Measurements from ENCODE around the gene KIAA0825.

The KIAA0825 gene, protein sequence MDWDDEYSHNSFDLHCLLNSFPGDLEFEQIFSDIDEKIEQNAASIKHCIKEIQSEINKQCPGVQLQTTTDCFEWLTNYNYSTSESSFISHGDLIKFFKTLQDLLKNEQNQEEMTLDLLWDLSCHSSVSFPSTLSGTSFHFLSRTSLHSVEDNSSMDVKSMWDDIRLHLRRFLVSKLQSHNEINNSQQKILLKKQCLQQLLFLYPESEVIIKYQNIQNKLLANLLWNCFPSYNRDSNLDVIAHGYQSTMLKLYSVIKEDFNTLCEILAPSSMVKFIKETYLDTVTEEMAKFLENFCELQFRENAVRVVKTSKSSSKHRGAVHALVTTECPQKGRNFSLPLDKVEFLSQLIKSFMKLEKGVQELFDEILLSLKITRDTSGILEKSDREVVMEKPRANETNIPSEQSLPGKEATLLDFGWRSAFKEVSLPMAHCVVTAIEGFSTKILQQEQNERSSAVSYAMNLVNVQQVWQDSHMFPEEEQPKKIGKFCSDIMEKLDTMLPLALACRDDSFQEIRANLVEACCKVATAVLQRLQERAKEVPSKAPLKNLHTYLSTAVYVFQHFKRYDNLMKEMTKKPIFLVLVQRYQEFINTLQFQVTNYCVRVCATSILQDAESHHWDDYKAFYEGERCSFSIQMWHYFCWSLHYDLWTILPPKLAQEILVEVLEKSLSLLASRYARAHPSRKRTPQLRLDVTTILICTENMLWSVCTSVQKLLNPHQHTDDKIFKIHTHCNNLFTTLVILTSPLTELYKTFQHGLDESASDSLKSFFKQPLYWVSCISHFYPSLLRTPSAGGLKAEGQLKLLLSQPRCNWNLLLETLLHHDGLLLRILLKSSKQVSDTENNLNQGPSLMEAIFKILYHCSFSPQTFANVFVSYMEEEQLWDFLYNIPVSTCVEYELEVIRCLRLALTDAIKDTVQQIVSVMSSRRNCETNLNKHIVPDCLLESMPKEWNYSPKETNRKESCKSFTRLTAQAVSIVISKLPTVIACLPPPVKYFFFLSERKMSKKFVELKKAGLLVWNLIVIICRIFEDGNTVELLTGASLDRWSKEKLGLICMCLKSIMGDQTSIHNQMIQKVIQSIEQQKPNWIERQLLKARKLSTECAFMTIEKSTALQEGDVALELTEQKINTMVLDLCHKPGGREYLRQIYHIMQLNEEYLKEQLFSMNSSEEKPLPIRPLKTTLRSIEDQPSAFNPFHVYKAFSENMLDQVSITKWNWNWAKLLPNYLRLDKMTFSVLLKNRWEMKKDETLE (N-terminal part only)

DNA sequence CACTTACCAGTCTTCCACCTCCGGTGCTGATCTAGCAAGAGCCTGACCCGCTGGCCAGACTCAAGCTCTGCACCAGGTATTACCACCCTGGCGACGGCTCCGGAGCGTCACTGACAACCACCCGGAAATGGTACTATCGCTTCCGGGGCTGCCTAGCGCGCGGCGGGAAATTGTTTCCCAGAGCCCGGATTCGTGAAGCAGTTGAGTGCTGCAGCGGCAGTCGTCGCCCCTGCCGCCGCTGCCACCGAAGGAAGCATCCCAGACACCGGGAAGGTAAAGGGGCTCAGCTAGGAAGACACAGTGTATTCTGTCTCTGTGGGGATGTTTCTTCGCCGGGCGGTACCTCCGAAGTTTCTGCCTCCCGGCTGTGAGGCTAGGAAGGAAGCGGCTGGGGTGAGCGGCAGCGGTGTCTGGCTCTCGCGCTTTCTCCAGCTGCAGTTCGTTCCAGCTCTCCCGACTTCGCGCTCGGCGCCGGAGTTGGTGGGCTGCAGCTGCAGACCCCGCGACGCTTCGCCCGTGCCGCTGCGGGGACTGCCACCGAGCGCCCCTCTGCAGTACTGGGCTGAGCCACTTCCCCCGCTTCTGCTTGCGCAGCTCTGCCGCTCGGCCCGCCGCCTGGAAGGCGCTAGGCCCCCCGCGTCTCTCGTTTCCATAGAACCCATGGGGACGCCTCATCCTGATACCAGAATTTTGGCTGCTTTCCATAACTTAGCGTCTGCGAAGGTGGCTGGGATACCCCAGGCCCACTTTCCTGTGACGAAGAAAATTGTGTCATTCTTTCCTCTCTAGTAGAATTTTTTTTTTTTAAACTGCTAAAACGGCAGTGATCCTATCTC, at the start of gene KIAA0825, which contains the start of gene SLF1:
Gene KIAA0825 (minus strand): TSS at position 112 of the 836 bp plus-strand sequence. CDS start 81,478 bp downstream, outside the sequence.
Gene SLF1 (plus strand): TSS at position 177 of the 836 bp plus-strand sequence. CDS start 10,142 bp downstream, outside the sequence.
- DNase-seq: peak; percentile 82

DNA sequence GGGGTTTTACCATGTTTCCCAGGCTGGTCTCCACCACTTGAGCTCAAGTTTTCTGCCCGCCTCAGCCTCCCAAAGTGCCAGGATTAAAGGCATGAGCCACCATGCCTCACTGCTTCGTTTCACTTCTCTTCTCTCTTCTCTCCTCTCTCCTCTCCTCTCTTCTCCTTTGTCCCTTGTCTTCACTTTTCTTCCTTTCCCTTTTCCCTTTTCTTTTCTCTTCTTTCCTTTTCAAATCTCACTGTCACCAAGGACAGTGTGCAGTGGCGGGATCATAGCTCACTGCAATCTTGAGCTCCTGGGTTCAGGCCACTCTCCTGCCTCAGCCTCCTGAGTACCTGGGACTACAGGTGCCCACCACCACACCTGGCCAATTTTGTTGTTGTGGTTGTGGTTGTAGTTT, 49.5 kb upstream of the KIAA0825 start:
- DNase-seq: no peak

DNA sequence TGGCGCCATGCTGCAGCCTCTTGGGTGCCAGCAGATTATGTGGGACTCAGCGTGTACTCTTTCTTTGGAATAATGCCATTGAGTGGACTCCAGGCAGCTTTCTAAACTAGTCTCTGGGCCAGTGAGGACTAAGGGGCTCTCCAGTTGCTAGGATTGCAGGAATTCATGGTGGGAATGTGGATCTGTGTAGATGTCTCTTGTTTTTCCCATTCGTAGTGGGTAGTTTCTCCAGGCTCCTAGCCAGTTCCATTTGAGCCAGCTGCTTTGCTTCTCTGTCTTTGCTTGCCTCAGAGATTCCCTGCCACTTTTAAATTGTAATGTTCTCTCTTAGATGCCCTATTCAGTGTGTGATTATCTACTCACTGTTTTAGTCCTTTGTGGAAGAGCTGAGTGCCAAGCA, 42.7 kb upstream of the KIAA0825 start:
- DNase-seq: no peak

DNA sequence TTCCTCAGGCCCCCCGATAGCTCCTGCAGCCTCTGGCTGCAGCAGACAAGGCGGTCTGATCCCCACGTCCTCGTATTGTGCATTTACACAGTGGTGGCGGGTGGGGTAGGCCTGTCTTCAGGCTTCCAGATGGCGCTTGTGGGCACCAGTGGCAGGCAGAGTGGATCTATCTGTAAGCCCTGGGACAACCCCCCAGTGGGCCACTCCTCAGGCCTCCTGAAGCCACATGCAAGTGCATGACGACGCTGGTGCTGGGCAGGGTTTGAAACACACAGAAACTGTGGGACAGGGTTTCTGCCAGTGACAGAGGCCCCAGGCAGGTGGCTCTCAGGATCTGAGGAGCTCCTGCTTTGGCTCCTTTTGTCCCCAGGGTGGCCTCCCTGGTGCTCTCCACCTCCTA, 42.1 kb upstream of the KIAA0825 start:
- DNase-seq: no peak

DNA sequence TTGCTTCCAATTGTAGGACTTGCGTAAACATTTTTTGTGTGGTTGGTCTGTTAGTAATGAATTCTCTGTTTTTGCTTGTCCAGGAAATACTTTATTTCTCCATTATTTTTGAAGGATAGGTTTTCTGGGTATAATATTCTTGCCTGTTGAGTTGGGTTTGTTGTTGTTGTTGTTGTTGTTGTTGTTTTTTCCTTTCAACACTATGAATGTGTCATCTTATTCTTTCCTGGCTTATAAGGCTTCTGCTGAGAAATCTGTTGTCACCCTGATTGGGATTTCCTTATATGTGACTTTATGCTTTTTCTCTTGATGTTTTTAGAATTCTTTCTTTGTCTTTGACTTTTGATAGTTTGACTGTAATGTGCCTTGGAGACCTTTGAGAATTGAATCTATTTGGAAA, 39.9 kb upstream of the KIAA0825 start:
- no peak for DNase-seq

DNA sequence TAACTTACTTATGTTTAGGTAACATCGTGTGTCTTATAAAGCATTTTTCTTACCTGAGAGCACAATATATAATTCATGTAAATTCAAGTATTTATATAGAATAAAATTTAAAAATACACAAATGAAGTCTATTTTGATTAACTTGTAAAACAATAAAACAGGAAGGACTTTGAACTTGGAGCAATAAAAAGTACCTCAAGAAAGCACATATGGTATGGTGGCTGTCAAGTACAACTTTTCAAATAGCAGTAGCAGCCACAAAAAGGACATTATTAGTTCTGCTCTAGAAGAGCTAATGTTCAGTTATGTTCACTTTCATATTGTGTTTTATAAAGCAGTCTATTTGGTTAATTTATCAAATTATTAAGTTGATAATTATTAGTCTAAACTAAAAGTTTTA, 31.5 kb upstream of the KIAA0825 start:
- DNase-seq: no peak

DNA sequence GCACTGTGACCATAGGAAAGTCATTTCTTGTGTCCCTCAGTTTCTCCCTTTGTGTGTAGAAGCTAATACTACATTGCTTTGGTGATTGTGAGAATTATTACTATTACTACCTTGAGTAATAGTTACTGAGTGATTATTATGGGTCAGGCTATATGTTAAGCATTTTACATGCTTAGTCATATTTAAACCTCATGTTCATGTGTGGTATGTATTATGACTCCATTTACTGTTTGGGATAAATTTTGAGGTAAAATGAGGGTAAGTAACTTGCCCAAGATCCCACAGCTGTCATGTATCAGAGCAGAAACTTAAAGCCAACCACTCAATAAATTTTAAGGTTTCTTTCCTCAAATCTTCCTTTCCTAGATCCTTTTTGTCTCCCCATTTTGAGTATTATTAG, 28.4 kb upstream of the KIAA0825 start:
- no peak for DNase-seq

DNA sequence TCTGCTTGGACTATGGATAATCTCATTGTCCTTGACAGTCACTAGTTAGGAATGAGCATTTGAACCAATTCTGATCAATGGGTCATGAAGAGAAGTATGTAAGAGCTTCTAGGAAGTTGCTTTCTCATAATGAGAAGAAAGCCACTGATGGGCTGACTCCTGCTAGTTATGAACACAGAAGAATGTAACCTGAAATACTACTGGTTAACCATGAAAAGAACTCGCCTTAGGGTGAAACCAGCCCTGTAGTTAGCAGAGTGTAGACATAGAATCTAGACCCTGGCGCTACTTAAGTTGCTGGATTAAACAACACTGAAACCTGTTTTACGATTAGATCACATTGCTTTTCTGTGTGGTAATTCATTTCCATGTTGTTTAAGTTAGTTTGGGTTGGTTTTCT, 26.6 kb upstream of the KIAA0825 start:
- no peak for DNase-seq

DNA sequence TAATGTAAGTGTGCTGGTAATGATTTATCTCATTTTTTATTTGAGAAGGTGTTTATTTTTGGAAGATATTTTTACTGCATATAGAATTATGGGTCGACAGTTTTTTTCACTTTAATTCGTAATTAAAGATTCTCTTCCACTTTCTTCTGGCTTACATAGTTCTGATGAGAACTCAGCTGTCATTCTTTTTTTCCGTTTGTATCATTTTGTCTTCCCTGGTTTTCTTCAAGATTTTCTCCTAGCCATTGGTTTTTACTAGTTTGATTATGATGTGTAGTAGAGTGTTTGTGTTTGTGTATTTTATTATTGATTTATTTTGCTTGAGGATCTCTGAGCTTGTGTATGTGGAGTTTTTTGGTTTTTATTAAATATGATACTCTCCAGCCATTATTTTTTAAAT, 21.8 kb upstream of the KIAA0825 start:
- no peak for DNase-seq

DNA sequence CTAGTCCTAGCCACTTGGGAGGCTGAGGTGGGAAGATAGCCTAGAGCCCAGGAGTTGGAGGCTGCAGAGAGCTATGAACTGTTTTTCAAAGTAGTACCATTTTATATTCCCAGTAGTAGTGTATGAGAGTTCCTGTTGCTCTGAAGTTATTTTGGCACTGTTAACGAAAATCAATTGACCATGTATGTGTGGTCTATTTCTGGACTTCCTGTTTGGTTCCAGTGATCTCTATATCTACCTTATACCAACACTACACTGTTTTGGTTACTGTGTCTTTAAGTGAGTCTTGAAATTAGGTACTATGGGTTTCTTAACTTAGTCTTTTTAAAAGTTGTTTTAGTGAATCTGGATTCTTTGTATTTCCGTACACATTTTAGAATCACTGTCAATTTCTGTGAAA, 13.6 kb upstream of the KIAA0825 start:
- no peak for DNase-seq

DNA sequence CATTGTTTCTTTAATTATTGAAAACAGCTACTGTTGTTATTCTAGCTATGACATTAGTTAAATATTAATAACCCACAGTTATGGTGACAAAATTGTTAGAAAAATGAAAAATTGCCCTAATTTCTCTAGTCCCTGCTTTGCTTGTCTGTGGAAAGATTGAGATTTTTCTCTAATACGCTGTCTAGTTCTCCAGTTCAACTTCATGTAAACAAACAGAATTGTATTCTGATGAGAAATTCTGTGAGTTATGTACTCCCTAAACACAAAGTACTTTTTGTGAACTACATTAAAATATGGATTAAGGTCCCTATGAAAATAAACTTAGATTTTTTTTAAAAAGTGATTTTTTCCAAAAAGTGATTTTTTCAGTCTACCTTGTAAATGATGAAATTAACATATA, 8.8 kb upstream of the KIAA0825 start:
- no peak for DNase-seq

DNA sequence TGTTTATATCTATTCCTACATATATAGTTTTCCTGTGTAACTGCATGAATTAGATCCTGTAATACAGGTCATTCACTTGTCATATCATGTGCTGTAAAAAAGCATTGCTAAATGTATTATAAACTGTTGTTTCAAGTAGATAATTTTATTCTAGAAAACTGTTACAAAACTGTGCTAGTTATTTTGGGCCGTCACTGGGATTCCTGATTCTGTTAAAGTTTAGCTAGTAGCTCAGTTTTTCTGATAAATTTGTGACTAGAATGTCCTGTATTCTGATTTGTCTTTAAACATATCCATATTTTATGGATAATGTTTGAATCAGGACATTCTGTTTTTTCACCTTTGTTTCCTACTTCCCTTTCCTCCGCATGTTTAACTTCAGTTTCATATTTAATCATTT, 5.5 kb upstream of the KIAA0825 start:
- no peak for DNase-seq

DNA sequence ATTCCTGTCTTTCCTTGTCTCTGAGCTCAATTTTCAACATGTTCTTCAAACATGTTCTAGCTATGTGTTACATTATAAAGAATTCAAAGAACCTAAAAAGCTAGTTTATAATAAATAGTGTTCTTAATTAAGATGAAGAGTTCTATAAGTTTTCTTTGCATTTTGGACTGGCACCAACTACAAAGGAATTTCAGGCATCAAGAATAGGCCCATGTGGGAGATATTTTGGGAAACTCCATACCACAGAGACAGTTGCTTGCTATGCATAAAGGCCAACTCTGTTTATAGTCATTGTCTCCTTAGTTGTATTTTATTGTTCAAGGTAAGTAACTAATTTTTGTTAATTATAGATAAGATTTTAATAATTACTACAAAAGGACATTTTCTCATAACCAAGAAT, 4.6 kb upstream of the KIAA0825 start:
- no peak for DNase-seq

DNA sequence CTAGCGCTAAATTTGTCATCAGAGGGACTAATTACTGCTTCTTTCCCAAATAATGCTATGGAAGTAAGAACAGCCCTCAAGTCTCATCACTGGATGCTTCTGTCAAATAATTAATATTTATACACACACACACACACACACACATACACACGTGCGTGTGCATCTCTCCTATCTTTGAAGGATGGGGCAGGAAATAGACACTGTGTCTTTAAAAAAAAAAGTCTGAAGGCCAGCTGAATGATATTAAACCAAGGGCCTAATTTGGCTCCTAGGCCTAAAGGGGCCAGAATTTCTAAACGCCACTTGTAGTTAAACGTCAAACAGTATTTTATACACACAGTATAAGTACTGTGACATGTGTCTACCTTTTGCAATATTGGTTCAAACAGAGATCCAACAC, 3.4 kb upstream of the KIAA0825 start:
- DNase-seq: no peak

DNA sequence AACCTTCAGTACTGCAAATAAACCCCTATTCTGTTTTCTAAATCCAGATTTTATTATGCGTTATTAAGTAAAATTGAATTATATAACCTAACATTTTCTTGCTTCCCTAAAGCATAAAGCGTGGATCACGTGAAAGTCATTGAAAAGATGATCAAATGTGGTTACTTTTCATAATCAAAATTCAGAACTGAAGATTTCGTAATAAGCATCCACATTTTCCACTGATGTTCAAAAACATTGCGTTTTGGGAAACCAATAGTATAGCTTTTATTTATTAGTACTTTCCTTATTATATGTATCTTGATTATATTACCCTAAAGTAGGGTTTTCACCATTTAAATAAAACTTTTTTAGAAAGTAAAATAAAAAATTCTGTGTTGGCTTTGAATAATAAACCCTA, 1.9 kb upstream of the KIAA0825 start:
- DNase-seq: no peak

DNA sequence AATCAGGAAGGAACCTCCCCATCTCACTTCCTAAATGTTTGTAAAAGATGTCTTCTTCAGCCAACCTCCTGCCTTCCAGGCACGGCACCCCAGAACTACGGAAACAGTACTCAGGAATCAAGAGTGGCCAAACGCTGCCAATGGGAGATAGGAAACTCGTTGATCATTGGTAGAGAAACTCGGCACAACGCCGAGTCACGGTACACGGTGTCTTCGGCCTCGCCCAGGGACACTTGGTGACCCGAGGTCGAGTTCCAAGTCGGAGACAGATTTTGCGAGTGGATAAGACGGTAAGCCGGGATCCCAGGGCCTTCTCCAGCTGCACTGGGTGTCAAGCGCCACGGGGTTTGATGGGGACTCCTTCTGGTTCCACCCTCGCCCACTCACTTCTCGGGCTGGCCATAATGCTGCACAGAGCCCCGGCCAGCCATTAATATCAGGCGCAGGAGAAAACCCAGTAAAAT, 343 bp downstream of the KIAA0825 start:
- peak; percentile 40 for DNase-seq

DNA sequence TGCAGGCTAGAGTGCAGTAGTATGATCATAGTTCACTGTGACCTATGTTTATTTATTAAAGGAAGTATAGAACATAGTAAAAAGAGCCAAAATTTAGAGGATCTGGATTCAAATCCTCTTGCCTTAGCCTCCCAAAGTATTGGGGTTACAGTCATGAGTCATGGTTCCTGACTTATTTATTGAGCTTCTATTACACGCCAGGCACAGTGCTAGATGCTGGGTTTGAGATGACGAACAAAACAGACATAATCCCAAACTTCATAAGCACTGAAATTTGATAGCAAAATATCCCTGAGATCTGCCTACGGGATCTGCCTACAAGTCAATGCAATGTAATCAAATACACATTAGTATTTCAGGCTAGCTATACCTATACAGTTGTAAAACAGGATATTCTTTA, 2.5 kb downstream of the KIAA0825 start:
- no peak for DNase-seq

DNA sequence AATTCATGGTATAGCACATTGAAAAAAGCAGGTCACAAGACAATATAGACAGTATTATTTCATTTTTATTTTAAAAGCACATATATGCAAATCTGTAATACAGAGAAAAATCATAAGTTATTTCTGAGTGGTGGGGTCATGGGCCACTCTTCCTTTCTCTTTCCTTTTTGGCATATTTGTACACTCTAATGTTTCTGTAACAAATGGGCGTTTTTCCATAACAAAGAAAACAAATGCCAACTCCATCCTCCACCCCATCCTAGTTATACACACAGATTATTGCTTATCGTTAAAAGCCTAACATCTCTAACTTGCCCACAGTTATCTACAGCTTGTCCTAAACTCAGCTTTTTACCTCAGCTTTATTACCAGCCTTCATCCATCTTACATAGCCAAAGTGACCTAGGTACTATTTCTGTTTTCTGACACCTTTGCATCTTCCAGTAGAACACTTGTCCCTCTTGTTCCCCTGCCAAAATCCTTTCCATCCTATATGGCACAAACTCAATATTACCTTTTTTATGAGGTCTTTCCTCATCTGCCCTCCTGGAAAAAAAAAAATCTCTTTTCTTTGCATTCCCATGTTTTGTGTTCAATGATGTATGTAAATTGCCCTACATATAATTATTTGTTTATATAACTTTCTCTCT, 4.1 kb downstream of the KIAA0825 start:
- no peak for DNase-seq

DNA sequence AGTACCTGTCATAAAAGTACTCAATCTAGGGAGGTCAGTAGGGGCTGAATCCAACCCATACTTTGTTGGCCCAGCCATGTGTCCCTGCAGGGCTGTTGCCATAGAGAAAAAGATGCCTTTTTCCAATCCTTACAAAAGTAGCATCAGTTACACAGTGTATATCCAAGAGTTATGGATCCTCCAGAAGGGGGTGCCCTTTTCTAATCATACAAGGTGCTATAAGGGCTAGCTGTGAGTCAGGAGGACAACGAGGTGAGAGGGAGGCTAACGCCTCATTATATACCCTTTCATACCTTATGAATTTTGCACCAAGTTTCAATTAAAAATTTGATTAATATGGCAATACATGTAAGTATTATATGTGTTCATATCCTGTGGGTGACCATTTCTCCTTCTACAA, 4.8 kb downstream of the KIAA0825 start:
- DNase-seq: no peak

DNA sequence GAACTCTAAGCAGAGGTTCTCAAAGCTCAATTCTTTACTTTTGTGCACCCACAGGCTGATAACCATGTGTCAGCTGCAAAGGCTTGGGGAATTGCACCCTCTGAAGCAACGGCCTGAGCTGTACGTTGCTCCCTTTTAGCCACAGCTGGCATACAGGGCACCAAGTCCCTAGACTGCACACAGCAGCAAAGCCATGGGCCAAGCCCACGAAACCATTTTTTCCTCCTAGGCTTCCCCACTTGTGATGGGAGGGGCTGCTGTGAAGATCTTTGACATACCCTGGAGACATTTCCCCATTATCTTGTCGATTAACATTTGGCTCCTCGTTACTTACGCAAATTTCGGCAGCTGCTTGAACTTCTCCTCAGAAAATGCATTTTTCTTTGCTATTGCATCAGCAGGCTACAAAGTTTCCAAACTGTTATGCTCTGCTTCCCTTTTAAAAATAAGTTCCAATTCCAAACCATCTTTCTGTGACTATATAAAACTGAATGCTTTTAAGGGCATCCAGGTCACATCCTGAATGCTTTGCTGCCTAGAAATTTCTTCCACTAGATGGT, 23.0 kb downstream of the KIAA0825 start:
- no peak for DNase-seq

All from NCI-H1092 treated with DMSO at 0.1 percent for 48 hours (cell line).